WTC11 (cell line): ENCODE measurements around the gene KCNT1. TPM values are rescaled to one million over a fixed set of nuclear protein-coding genes. Genes with fewer than 3 reads are reported as not detected.

Experiments
- ATAC-seq: fragments of 200-7000 bp; cut with Tn5 transposase; 2 replicates; pipeline ENCODE4 v1.10.0; 2021; ENCODE audit warnings: mild to moderate bottlenecking, moderate library complexity
- CTCF ChIA-PET: fragments of 300-600 bp; sonication (Branson Sonifier 250); formaldehyde crosslinking; loops from one replicate; lab custom pipeline; 2021; ENCODE audit warnings: antibody characterized with exemption; lab: Charles Lee
- POLR2A ChIA-PET: fragments of 350-600 bp; sonication (Branson Sonifier 250); formaldehyde crosslinking; loops from one replicate; lab custom pipeline; 2021; ENCODE audit warnings: antibody characterized with exemption; lab: Charles Lee
- DNase-seq: peaks from one replicate; pipeline ENCODE4 v3.0.0; 2021; ENCODE audit warnings: low spot score
- H3K27ac Mint-ChIP-seq: 2 replicates; pipeline ENCODE4 v1.8.0; 2021; ENCODE audit warnings: mixed read lengths
- H3K27me3 Mint-ChIP-seq: 2 replicates; pipeline ENCODE4 v1.8.0; 2021; ENCODE audit warnings: low read depth, mild to moderate bottlenecking, moderate library complexity, mixed read lengths
- H3K36me3 Mint-ChIP-seq: 2 replicates; pipeline ENCODE4 v1.8.0; 2021; ENCODE audit warnings: mixed read lengths
- H3K4me1 Mint-ChIP-seq: 2 replicates; pipeline ENCODE4 v1.8.0; 2022; ENCODE audit warnings: mixed read lengths
- H3K4me3 Mint-ChIP-seq: 2 replicates; pipeline ENCODE4 v1.8.0; 2021; ENCODE audit warnings: mild to moderate bottlenecking, moderate library complexity, mixed read lengths
- H3K9me3 Mint-ChIP-seq: 2 replicates; pipeline ENCODE4 v1.8.0; 2021; ENCODE audit warnings: mixed read lengths
- AFF4 ChIP-seq: sonication (generic); formaldehyde crosslinking; IDR thresholded peaks from 2 replicates; pipeline ENCODE4 v1.8.1; 2023; ENCODE audit warnings: mild to moderate bottlenecking, missing genetic modification reagents, borderline replicate concordance
- ATF2 ChIP-seq: sonication (generic); formaldehyde crosslinking; IDR thresholded peaks from 2 replicates; pipeline ENCODE4 v1.8.1; 2022; ENCODE audit warnings: low read depth, missing genetic modification reagents, borderline replicate concordance
- CREB1 ChIP-seq: sonication (generic); formaldehyde crosslinking; IDR thresholded peaks from 2 replicates; pipeline ENCODE4 v1.8.0; 2023; ENCODE audit warnings: mild to moderate bottlenecking, missing genetic modification reagents
- E2F4 ChIP-seq: sonication (generic); formaldehyde crosslinking; IDR thresholded peaks from 2 replicates; pipeline ENCODE4 v1.8.1; 2022; ENCODE audit warnings: low read depth, mild to moderate bottlenecking, moderate library complexity, missing genetic modification reagents, borderline replicate concordance
- FOXK1 ChIP-seq: sonication (generic); formaldehyde crosslinking; IDR thresholded peaks from 2 replicates; pipeline ENCODE4 v1.8.0; 2022; ENCODE audit warnings: mild to moderate bottlenecking, moderate library complexity, missing genetic modification reagents
- NR1H2 ChIP-seq: sonication (generic); formaldehyde crosslinking; IDR thresholded peaks from 2 replicates; pipeline ENCODE4 v1.9.0; 2021; ENCODE audit warnings: mild to moderate bottlenecking, moderate library complexity, missing genetic modification reagents
- NR2C2 ChIP-seq: sonication (generic); formaldehyde crosslinking; IDR thresholded peaks from 2 replicates; pipeline ENCODE4 v1.8.0; 2022; ENCODE audit warnings: mild to moderate bottlenecking, missing genetic modification reagents
- OVOL2 ChIP-seq: fragments of 250-450 bp; sonication (Bioruptor Pico); IDR thresholded peaks from 2 replicates; pipeline ENCODE4 v1.9.0; 2021; ENCODE audit warnings: mild to moderate bottlenecking, borderline replicate concordance
- PRRX2 ChIP-seq: fragments of 250-450 bp; sonication (Bioruptor Pico); IDR thresholded peaks from 2 replicates; pipeline ENCODE4 v1.8.0; 2021; ENCODE audit warnings: mild to moderate bottlenecking
- RELA ChIP-seq: sonication (generic); formaldehyde crosslinking; IDR thresholded peaks from 2 replicates; pipeline ENCODE4 v1.8.1; 2022; ENCODE audit warnings: missing genetic modification reagents, mild to moderate bottlenecking, borderline replicate concordance
- SMAD3 ChIP-seq: sonication (generic); formaldehyde crosslinking; IDR thresholded peaks from 2 replicates; pipeline ENCODE4 v1.8.0; 2022; ENCODE audit warnings: missing genetic modification reagents, mild to moderate bottlenecking, borderline replicate concordance
- SMAD4 ChIP-seq: sonication (generic); formaldehyde crosslinking; IDR thresholded peaks from 2 replicates; pipeline ENCODE4 v1.8.0; 2022; ENCODE audit warnings: mild to moderate bottlenecking, missing genetic modification reagents
- TEAD1 ChIP-seq: sonication (generic); formaldehyde crosslinking; IDR thresholded peaks from 2 replicates; pipeline ENCODE4 v1.8.0; 2022; ENCODE audit warnings: mild to moderate bottlenecking, missing genetic modification reagents
- USF1 ChIP-seq: sonication (generic); formaldehyde crosslinking; IDR thresholded peaks from 2 replicates; pipeline ENCODE4 v1.8.0; 2022; ENCODE audit warnings: mild to moderate bottlenecking, missing genetic modification reagents
- ZBTB43 ChIP-seq: sonication (generic); formaldehyde crosslinking; IDR thresholded peaks from 2 replicates; pipeline ENCODE4 v1.8.1; 2023; ENCODE audit warnings: mild to moderate bottlenecking, missing genetic modification reagents
- ZNF121 ChIP-seq: sonication (generic); formaldehyde crosslinking; IDR thresholded peaks from 2 replicates; pipeline ENCODE4 v1.8.0; 2023; ENCODE audit warnings: missing genetic modification reagents
- ZNF138 ChIP-seq: sonication (generic); formaldehyde crosslinking; conservative IDR thresholded peaks from 2 replicates; pipeline ENCODE4 v1.8.1; 2022; ENCODE audit warnings: mild to moderate bottlenecking, moderate library complexity, missing genetic modification reagents
- ZNF281 ChIP-seq: sonication (generic); formaldehyde crosslinking; IDR thresholded peaks from 2 replicates; pipeline ENCODE4 v1.8.0; 2023; ENCODE audit warnings: mild to moderate bottlenecking, missing genetic modification reagents
- ZNF512 ChIP-seq: sonication (generic); formaldehyde crosslinking; IDR thresholded peaks from 2 replicates; pipeline ENCODE4 v1.8.1; 2022; ENCODE audit warnings: missing genetic modification reagents, borderline replicate concordance
- ZNF671 ChIP-seq: fragments of 250-450 bp; sonication (Bioruptor Pico); IDR thresholded peaks from 2 replicates; pipeline ENCODE4 v1.8.0; 2021; ENCODE audit warnings: mild to moderate bottlenecking
- total RNA-seq: library from RNA; stranded (reverse); gene quantifications from 3 replicates; pipeline ENCODE4 v1.2.3, GENCODE V29; 2021

The KCNT1 gene
- total RNA-seq, 1 experiment from 2014 or later = 0.13 TPM

- Mint-ChIP-seq H3K27me3 (no peaks in the 10 kb centered on the region), H3K27ac (no peak overlapping the region), H3K36me3 (no peaks in the 10 kb centered on the region), H3K4me3 (no peak overlapping the region), H3K9me3 (peaks cover 4% of the 10 kb centered on the region; the same call in 1 of the 2 replicates), H3K4me1 (no peaks in the 10 kb centered on the region)
- TF ChIP-seq ZNF138 (CRISPR knock-in tag) (no peak), NR2C2 (CRISPR knock-in tag) (no peak), SMAD4 (CRISPR knock-in tag) (no peak), ATF2 (CRISPR knock-in tag) (no peak), USF1 (no peak), NR1H2 (CRISPR knock-in tag) (no peak), FOXK1 (CRISPR knock-in tag) (no peak), PRRX2 (CRISPR knock-in tag) (no peak), OVOL2 (no peak), RELA (CRISPR knock-in tag) (no peak), TEAD1 (CRISPR knock-in tag) (no peak), SMAD3 (CRISPR knock-in tag) (no peak), ZNF671 (CRISPR knock-in tag) (no peak), ZNF121 (CRISPR knock-in tag) (no peak), AFF4 (no peak), ZNF512 (CRISPR knock-in tag) (no peak), ZBTB43 (CRISPR knock-in tag) (no peak), CREB1 (no peak), E2F4 (CRISPR knock-in tag) (no peak), ZNF281 (CRISPR knock-in tag) (no peak)
- ChIA-PET CTCF (interaction anchor here (0.6 kb wide), 1 partner anchor 37 kb away, joined by 3 read pairs; no protein-coding TSS in a partner anchor), POLR2A (no interaction called here)
- ATAC-seq (no peak), DNase-seq (no peak)
These were observed 51.6 kb downstream of the KCNT1 start for GRCh38 chr9:135753391-135754105.
